Spleen (tissue), 7 donors: ENCODE results near the gene KRTAP5-1.

ENCODE experiments used
- CTCF ChIP-seq, 11 experiments: fragments of 200-600 bp in 7 of 11; fragments of 450-650 bp in 4 of 11; sonication (generic) in 4 of 11; IDR thresholded peaks in 8 of 11; conservative IDR thresholded peaks in 3 of 11; 1 replicate in 7 of 11; 2 replicates in 4 of 11; pipeline versions ENCODE4 v1.4.0 to v1.8.0; 2016 to 2021; ENCODE audit warnings: antibody characterized with exemption in 11 of 11, inconsistent platforms in 4 of 11, mild to moderate bottlenecking in 1 of 11
- POLR2A ChIP-seq, 3 donors: fragments of 450-650 bp; IDR thresholded peaks; one replicate each; pipeline ENCODE4 v1.5.1; 2017; ENCODE audit warnings: antibody characterized with exemption in 3 of 3, mild to moderate bottlenecking in 1 of 3
- donor health status: DM: no; HTN: no; CAD: no; lungs with moderate emphysema.
- donor health status: DM: no; HTN: no; CAD: no.
- donor health status: DM: no; HTN: no; CAD: no.

GRCh38 chr11:1604181-1604580 lies 19.1 kb upstream of the KRTAP5-1 start:
- TF ChIP-seq POLR2A (IDR thresholded peaks at IDR 0.05) (no peak), CTCF (IDR thresholded peaks at IDR 0.05 in 8 of 11, conservative IDR thresholded peaks at IDR 0.05 in 3 of 11) (no peak)
